ENCODE results near the gene NUDT14.

GRCh38 chr14:105173145-105173544, 8.0 kb downstream of the NUDT14 start:
- TF ChIP-seq CTCF (IDR thresholded peaks at IDR 0.05) (no peak), POLR2A (IDR thresholded peaks at IDR 0.05) (no peak)
